WTC11 (cell line): ENCODE measurements around the gene NACC2. TPM values are rescaled to one million over a fixed set of nuclear protein-coding genes. Genes with fewer than 3 reads are reported as not detected.

Experiments used
- ATAC-seq: fragments of 200-7000 bp; cut with Tn5 transposase; 2 replicates; pipeline ENCODE4 v1.10.0; 2021; ENCODE audit warnings: mild to moderate bottlenecking, moderate library complexity
- CTCF ChIA-PET: fragments of 300-600 bp; sonication (Branson Sonifier 250); formaldehyde crosslinking; loops from one replicate; lab custom pipeline; 2021; ENCODE audit warnings: antibody characterized with exemption; lab: Charles Lee
- POLR2A ChIA-PET: fragments of 350-600 bp; sonication (Branson Sonifier 250); formaldehyde crosslinking; loops from one replicate; lab custom pipeline; 2021; ENCODE audit warnings: antibody characterized with exemption; lab: Charles Lee
- DNase-seq: peaks from one replicate; pipeline ENCODE4 v3.0.0; 2021; ENCODE audit warnings: low spot score
- H3K27ac Mint-ChIP-seq: 2 replicates; pipeline ENCODE4 v1.8.0; 2021; ENCODE audit warnings: mixed read lengths
- H3K27me3 Mint-ChIP-seq: 2 replicates; pipeline ENCODE4 v1.8.0; 2021; ENCODE audit warnings: low read depth, mild to moderate bottlenecking, moderate library complexity, mixed read lengths
- H3K36me3 Mint-ChIP-seq: 2 replicates; pipeline ENCODE4 v1.8.0; 2021; ENCODE audit warnings: mixed read lengths
- H3K4me1 Mint-ChIP-seq: 2 replicates; pipeline ENCODE4 v1.8.0; 2022; ENCODE audit warnings: mixed read lengths
- H3K4me3 Mint-ChIP-seq: 2 replicates; pipeline ENCODE4 v1.8.0; 2021; ENCODE audit warnings: mild to moderate bottlenecking, moderate library complexity, mixed read lengths
- H3K9me3 Mint-ChIP-seq: 2 replicates; pipeline ENCODE4 v1.8.0; 2021; ENCODE audit warnings: mixed read lengths
- ESRRA ChIP-seq: sonication (generic); formaldehyde crosslinking; IDR thresholded peaks from 2 replicates; pipeline ENCODE4 v1.8.1; 2022; ENCODE audit warnings: mild to moderate bottlenecking, missing genetic modification reagents, borderline replicate concordance
- FOXJ3 ChIP-seq: sonication (generic); formaldehyde crosslinking; IDR thresholded peaks from 2 replicates; pipeline ENCODE4 v1.9.0; 2021; ENCODE audit warnings: missing genetic modification reagents, mild to moderate bottlenecking, borderline replicate concordance
- JAZF1 ChIP-seq: fragments of 250-450 bp; sonication (Bioruptor Pico); IDR thresholded peaks from 2 replicates; pipeline ENCODE4 v1.9.0; 2021; ENCODE audit warnings: moderate library complexity, mild to moderate bottlenecking, inconsistent platforms
- MXD4 ChIP-seq: fragments of 250-450 bp; sonication (Bioruptor Pico); IDR thresholded peaks from 2 replicates; pipeline ENCODE4 v1.8.0; 2021; ENCODE audit warnings: mild to moderate bottlenecking, moderate library complexity, borderline replicate concordance
- NFATC4 ChIP-seq: fragments of 250-450 bp; sonication (Bioruptor Pico); IDR thresholded peaks from 2 replicates; pipeline ENCODE4 v1.9.0; 2021; ENCODE audit warnings: mild to moderate bottlenecking
- NFE2L1 ChIP-seq: sonication (generic); formaldehyde crosslinking; IDR thresholded peaks from 2 replicates; pipeline ENCODE4 v1.8.1; 2023; ENCODE audit warnings: missing genetic modification reagents
- TCF7 ChIP-seq: sonication (generic); formaldehyde crosslinking; IDR thresholded peaks from 2 replicates; pipeline ENCODE4 v1.8.0; 2022; ENCODE audit warnings: mild to moderate bottlenecking, low read depth, missing genetic modification reagents, moderate library complexity
- ZNF232 ChIP-seq: sonication (generic); formaldehyde crosslinking; IDR thresholded peaks from 2 replicates; pipeline ENCODE4 v1.8.0; 2022; ENCODE audit warnings: mild to moderate bottlenecking, missing genetic modification reagents
- ZNF317 ChIP-seq: sonication (generic); formaldehyde crosslinking; IDR thresholded peaks from 2 replicates; pipeline ENCODE4 v1.8.1; 2023; ENCODE audit warnings: low read depth, mild to moderate bottlenecking, moderate library complexity, missing genetic modification reagents, borderline replicate concordance
- ZNF416 ChIP-seq: fragments of 250-450 bp; sonication (Bioruptor Pico); IDR thresholded peaks from 2 replicates; pipeline ENCODE4 v1.9.0; 2021; ENCODE audit warnings: mild to moderate bottlenecking, inconsistent platforms
- total RNA-seq: library from RNA; stranded (reverse); gene quantifications from 3 replicates; pipeline ENCODE4 v1.2.3, GENCODE V29; 2021
- TF ChIP-seq, protein P1 (sequence below): fragments of 250-450 bp; sonication (Bioruptor Pico); IDR thresholded peaks from 2 replicates; pipeline ENCODE4 v1.9.0; 2021; ENCODE audit warnings: mild to moderate bottlenecking
- TF ChIP-seq, protein P2 (sequence below): sonication (generic); formaldehyde crosslinking; IDR thresholded peaks from 2 replicates; pipeline ENCODE4 v1.8.1; 2023; ENCODE audit warnings: mild to moderate bottlenecking, missing genetic modification reagents
- TF ChIP-seq, protein P3 (sequence below): sonication (generic); formaldehyde crosslinking; IDR thresholded peaks from 2 replicates; pipeline ENCODE4 v1.8.1; 2022; ENCODE audit warnings: low read depth, mild to moderate bottlenecking, moderate library complexity, missing genetic modification reagents, borderline replicate concordance
- TF ChIP-seq, protein P4 (sequence below): sonication (generic); formaldehyde crosslinking; conservative IDR thresholded peaks from 2 replicates; pipeline ENCODE4 v1.8.1; 2022; ENCODE audit warnings: mild to moderate bottlenecking, missing genetic modification reagents
- TF ChIP-seq, protein P5 (sequence below): sonication (generic); formaldehyde crosslinking; IDR thresholded peaks from 2 replicates; pipeline ENCODE4 v1.8.1; 2023; ENCODE audit warnings: mild to moderate bottlenecking, missing genetic modification reagents, moderate library complexity
- TF ChIP-seq, protein P6 (sequence below): fragments of 250-450 bp; sonication (Bioruptor Pico); IDR thresholded peaks from 2 replicates; pipeline ENCODE4 v1.9.0; 2021; ENCODE audit warnings: mild to moderate bottlenecking, borderline replicate concordance
- TF ChIP-seq, protein P7 (sequence below): sonication (generic); formaldehyde crosslinking; IDR thresholded peaks from 2 replicates; pipeline ENCODE4 v1.8.0; 2022; ENCODE audit warnings: missing genetic modification reagents
- TF ChIP-seq, protein P8 (sequence below): fragments of 250-450 bp; sonication (Bioruptor Pico); IDR thresholded peaks from 2 replicates; pipeline ENCODE4 v1.9.0; 2021; ENCODE audit warnings: moderate library complexity, mild to moderate bottlenecking, inconsistent platforms, borderline replicate concordance

Gene NACC2
- total RNA-seq, 1 experiment from 2014 or later: 17.1 TPM

DNA sequence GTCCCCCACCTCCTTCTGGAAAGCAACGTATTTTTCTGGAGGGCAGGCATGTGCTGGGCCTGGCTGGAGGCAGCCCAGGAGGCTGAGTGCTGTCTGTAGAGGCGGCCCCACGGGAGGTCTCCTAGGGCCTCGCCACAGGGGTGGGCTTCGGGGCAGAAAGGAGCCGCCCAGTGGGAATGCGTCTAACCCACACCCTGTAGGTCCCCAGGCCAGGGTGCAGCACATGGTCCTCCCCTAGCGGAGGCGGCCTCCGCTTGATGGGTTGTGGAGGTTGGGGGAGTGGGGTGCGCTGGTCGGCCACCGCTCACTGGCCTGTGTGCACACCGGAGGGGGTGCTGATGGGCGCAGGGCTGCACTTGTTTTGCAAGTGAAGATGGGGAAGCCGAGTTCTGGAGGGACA is 85.6 kb downstream of the NACC2 start:
- no peaks in the 10 kb centered on the region for H3K27me3 Mint-ChIP-seq
- TF ChIP-seq, protein P1, sequence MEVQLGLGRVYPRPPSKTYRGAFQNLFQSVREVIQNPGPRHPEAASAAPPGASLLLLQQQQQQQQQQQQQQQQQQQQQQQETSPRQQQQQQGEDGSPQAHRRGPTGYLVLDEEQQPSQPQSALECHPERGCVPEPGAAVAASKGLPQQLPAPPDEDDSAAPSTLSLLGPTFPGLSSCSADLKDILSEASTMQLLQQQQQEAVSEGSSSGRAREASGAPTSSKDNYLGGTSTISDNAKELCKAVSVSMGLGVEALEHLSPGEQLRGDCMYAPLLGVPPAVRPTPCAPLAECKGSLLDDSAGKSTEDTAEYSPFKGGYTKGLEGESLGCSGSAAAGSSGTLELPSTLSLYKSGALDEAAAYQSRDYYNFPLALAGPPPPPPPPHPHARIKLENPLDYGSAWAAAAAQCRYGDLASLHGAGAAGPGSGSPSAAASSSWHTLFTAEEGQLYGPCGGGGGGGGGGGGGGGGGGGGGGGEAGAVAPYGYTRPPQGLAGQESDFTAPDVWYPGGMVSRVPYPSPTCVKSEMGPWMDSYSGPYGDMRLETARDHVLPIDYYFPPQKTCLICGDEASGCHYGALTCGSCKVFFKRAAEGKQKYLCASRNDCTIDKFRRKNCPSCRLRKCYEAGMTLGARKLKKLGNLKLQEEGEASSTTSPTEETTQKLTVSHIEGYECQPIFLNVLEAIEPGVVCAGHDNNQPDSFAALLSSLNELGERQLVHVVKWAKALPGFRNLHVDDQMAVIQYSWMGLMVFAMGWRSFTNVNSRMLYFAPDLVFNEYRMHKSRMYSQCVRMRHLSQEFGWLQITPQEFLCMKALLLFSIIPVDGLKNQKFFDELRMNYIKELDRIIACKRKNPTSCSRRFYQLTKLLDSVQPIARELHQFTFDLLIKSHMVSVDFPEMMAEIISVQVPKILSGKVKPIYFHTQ (CRISPR knock-in tag): no peak
- TF ChIP-seq ZNF232 (no peak), MXD4 (CRISPR knock-in tag) (no peak), ZNF317 (CRISPR knock-in tag) (no peak), JAZF1 (no peak), NFE2L1 (CRISPR knock-in tag) (no peak), NFATC4 (CRISPR knock-in tag) (no peak), TCF7 (CRISPR knock-in tag) (no peak), ZNF416 (CRISPR knock-in tag) (no peak)
- TF ChIP-seq, protein P2, sequence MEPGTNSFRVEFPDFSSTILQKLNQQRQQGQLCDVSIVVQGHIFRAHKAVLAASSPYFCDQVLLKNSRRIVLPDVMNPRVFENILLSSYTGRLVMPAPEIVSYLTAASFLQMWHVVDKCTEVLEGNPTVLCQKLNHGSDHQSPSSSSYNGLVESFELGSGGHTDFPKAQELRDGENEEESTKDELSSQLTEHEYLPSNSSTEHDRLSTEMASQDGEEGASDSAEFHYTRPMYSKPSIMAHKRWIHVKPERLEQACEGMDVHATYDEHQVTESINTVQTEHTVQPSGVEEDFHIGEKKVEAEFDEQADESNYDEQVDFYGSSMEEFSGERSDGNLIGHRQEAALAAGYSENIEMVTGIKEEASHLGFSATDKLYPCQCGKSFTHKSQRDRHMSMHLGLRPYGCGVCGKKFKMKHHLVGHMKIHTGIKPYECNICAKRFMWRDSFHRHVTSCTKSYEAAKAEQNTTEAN: no peak
- TF ChIP-seq, protein P3, sequence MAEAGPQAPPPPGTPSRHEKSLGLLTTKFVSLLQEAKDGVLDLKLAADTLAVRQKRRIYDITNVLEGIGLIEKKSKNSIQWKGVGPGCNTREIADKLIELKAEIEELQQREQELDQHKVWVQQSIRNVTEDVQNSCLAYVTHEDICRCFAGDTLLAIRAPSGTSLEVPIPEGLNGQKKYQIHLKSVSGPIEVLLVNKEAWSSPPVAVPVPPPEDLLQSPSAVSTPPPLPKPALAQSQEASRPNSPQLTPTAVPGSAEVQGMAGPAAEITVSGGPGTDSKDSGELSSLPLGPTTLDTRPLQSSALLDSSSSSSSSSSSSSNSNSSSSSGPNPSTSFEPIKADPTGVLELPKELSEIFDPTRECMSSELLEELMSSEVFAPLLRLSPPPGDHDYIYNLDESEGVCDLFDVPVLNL (CRISPR knock-in tag): no peak
- TF ChIP-seq, protein P4, sequence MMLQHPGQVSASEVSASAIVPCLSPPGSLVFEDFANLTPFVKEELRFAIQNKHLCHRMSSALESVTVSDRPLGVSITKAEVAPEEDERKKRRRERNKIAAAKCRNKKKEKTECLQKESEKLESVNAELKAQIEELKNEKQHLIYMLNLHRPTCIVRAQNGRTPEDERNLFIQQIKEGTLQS (CRISPR knock-in tag): no peak
- TF ChIP-seq, protein P5, sequence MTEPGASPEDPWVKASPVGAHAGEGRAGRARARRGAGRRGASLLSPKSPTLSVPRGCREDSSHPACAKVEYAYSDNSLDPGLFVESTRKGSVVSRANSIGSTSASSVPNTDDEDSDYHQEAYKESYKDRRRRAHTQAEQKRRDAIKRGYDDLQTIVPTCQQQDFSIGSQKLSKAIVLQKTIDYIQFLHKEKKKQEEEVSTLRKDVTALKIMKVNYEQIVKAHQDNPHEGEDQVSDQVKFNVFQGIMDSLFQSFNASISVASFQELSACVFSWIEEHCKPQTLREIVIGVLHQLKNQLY (CRISPR knock-in tag): no peak
- TF ChIP-seq, protein P6, sequence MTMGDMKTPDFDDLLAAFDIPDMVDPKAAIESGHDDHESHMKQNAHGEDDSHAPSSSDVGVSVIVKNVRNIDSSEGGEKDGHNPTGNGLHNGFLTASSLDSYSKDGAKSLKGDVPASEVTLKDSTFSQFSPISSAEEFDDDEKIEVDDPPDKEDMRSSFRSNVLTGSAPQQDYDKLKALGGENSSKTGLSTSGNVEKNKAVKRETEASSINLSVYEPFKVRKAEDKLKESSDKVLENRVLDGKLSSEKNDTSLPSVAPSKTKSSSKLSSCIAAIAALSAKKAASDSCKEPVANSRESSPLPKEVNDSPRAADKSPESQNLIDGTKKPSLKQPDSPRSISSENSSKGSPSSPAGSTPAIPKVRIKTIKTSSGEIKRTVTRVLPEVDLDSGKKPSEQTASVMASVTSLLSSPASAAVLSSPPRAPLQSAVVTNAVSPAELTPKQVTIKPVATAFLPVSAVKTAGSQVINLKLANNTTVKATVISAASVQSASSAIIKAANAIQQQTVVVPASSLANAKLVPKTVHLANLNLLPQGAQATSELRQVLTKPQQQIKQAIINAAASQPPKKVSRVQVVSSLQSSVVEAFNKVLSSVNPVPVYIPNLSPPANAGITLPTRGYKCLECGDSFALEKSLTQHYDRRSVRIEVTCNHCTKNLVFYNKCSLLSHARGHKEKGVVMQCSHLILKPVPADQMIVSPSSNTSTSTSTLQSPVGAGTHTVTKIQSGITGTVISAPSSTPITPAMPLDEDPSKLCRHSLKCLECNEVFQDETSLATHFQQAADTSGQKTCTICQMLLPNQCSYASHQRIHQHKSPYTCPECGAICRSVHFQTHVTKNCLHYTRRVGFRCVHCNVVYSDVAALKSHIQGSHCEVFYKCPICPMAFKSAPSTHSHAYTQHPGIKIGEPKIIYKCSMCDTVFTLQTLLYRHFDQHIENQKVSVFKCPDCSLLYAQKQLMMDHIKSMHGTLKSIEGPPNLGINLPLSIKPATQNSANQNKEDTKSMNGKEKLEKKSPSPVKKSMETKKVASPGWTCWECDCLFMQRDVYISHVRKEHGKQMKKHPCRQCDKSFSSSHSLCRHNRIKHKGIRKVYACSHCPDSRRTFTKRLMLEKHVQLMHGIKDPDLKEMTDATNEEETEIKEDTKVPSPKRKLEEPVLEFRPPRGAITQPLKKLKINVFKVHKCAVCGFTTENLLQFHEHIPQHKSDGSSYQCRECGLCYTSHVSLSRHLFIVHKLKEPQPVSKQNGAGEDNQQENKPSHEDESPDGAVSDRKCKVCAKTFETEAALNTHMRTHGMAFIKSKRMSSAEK (CRISPR knock-in tag): no peak
- no peaks in the 10 kb centered on the region for H3K9me3 Mint-ChIP-seq
- H3K36me3 Mint-ChIP-seq: no peaks in the 10 kb centered on the region
- ChIA-PET CTCF (no interaction called here), POLR2A (no interaction called here)
- H3K4me3 Mint-ChIP-seq: no peak overlapping the region
- DNase-seq (no peak), ATAC-seq (no peak)
- H3K27ac Mint-ChIP-seq: no peak overlapping the region
- peaks cover 45% of the 10 kb centered on the region for H3K4me1 Mint-ChIP-seq

DNA sequence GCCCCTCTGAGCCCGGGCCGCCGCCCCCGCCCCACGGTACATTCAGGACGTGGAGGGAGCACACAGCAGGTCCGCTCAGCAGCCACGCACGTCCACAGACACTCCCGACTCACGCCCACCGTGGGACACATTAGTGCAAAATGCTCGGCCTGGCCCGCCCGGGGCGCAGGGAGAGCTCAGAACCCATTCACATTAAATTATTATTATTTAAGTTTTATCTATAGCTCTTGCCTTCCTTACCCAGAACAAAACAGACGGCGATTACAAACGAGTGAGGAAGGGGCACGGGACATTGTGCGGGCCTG is 86.4 kb downstream of the NACC2 start:
- Mint-ChIP-seq H3K27ac (no peak overlapping the region), H3K36me3 (no peaks in the 10 kb centered on the region), H3K4me1 (peaks cover 50% of the 10 kb centered on the region), H3K9me3 (no peaks in the 10 kb centered on the region), H3K27me3 (no peaks in the 10 kb centered on the region), H3K4me3 (no peak overlapping the region)
- ATAC-seq (no peak), DNase-seq (no peak)
- POLR2A ChIA-PET: no interaction called here
- CTCF ChIA-PET: interaction anchor here (0.8 kb wide), 1 partner anchor 9 kb away, joined by 3 read pairs; no protein-coding TSS in a partner anchor
- no peak for TF ChIP-seq FOXJ3
- TF ChIP-seq ESRRA: no peak
- TF ChIP-seq, protein P7, sequence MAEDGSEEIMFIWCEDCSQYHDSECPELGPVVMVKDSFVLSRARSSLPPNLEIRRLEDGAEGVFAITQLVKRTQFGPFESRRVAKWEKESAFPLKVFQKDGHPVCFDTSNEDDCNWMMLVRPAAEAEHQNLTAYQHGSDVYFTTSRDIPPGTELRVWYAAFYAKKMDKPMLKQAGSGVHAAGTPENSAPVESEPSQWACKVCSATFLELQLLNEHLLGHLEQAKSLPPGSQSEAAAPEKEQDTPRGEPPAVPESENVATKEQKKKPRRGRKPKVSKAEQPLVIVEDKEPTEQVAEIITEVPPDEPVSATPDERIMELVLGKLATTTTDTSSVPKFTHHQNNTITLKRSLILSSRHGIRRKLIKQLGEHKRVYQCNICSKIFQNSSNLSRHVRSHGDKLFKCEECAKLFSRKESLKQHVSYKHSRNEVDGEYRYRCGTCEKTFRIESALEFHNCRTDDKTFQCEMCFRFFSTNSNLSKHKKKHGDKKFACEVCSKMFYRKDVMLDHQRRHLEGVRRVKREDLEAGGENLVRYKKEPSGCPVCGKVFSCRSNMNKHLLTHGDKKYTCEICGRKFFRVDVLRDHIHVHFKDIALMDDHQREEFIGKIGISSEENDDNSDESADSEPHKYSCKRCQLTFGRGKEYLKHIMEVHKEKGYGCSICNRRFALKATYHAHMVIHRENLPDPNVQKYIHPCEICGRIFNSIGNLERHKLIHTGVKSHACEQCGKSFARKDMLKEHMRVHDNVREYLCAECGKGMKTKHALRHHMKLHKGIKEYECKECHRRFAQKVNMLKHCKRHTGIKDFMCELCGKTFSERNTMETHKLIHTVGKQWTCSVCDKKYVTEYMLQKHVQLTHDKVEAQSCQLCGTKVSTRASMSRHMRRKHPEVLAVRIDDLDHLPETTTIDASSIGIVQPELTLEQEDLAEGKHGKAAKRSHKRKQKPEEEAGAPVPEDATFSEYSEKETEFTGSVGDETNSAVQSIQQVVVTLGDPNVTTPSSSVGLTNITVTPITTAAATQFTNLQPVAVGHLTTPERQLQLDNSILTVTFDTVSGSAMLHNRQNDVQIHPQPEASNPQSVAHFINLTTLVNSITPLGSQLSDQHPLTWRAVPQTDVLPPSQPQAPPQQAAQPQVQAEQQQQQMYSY (CRISPR knock-in tag): no peak
- TF ChIP-seq, protein P8, sequence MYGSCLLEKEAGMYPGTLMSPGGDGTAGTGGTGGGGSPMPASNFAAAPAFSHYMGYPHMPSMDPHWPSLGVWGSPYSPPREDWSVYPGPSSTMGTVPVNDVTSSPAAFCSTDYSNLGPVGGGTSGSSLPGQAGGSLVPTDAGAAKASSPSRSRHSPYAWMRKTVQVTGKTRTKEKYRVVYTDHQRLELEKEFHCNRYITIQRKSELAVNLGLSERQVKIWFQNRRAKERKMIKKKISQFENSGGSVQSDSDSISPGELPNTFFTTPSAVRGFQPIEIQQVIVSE: no peak
